BLaER1 treated with 17β-estradiol and CSF1 and Interleukin-3, amounts not matched to agents 10 nM and 100 nM (cell line): ENCODE results near the gene DPP10.

ENCODE experiments used
- H3K27ac ChIP-seq, 11 experiments: shearing (Covaris generic); formaldehyde crosslinking; 2 replicates each; pipeline ENCODE4 v1.8.1; 2022
- H3K27me3 ChIP-seq, 11 experiments: shearing (Covaris generic); formaldehyde crosslinking; 2 replicates each; pipeline ENCODE4 v1.8.1; 2022
- H3K36me3 ChIP-seq, 11 experiments: shearing (Covaris generic); formaldehyde crosslinking; 2 replicates each; pipeline ENCODE4 v1.8.1; 2022
- H3K4me1 ChIP-seq, 10 experiments: shearing (Covaris generic); formaldehyde crosslinking; 2 replicates each; pipeline ENCODE4 v1.8.1; 2022
- H3K4me2 ChIP-seq, 11 experiments: shearing (Covaris generic); formaldehyde crosslinking; 2 replicates each; pipeline ENCODE4 v1.8.1; 2022
- H3K4me3 ChIP-seq, 10 experiments: shearing (Covaris generic); formaldehyde crosslinking; 2 replicates each; pipeline ENCODE4 v1.8.1; 2022
- H3K9ac ChIP-seq, 11 experiments: shearing (Covaris generic); formaldehyde crosslinking; 2 replicates each; pipeline ENCODE4 v1.8.1; 2022
- H3K9me3 ChIP-seq, 11 experiments: shearing (Covaris generic); formaldehyde crosslinking; replicated peaks in 1 of 11; 2 replicates each; pipeline ENCODE4 v1.8.1; 2022
- H4K20me1 ChIP-seq, 11 experiments: shearing (Covaris generic); formaldehyde crosslinking; 2 replicates each; pipeline ENCODE4 v1.8.1; 2022
- Cebpa-rat ChIP-seq, 11 experiments: shearing (Covaris generic); IDR thresholded peaks; 2 replicates each; pipeline ENCODE4 v1.8.1; 2022

The DPP10 gene

GRCh38 chr2:115603285-115603684 is 1160.8 kb downstream of the DPP10 start:
- no peak for TF ChIP-seq Cebpa-rat (IDR thresholded peaks at IDR 0.05)
- H3K27ac ChIP-seq = no peak overlapping the region
- H3K9me3 ChIP-seq = no peaks in the 10 kb centered on the region
- H3K4me3 ChIP-seq = no peak overlapping the region
- H3K27me3 ChIP-seq = no peaks in the 10 kb centered on the region
- no peaks in the 10 kb centered on the region for H3K4me1 ChIP-seq
- H4K20me1 ChIP-seq = no peaks in the 10 kb centered on the region
- no peak overlapping the region for H3K4me2 ChIP-seq
- no peak overlapping the region for H3K9ac ChIP-seq
- H3K36me3 ChIP-seq = no peaks in the 10 kb centered on the region

- Histone ChIP-seq H3K4me3 (no peak overlapping the region), H3K9me3 (no peaks in the 10 kb centered on the region), H4K20me1 (no peaks in the 10 kb centered on the region), H3K4me2 (no peak overlapping the region), H3K27ac (no peak overlapping the region), H3K4me1 (no peaks in the 10 kb centered on the region), H3K27me3 (no peaks in the 10 kb centered on the region), H3K36me3 (no peaks in the 10 kb centered on the region), H3K9ac (no peak overlapping the region)
- TF ChIP-seq Cebpa-rat (IDR thresholded peaks at IDR 0.05) = no peak
Observed at GRCh38 chr2:115606350-115606749, 1163.9 kb downstream of the DPP10 start.

DNA sequence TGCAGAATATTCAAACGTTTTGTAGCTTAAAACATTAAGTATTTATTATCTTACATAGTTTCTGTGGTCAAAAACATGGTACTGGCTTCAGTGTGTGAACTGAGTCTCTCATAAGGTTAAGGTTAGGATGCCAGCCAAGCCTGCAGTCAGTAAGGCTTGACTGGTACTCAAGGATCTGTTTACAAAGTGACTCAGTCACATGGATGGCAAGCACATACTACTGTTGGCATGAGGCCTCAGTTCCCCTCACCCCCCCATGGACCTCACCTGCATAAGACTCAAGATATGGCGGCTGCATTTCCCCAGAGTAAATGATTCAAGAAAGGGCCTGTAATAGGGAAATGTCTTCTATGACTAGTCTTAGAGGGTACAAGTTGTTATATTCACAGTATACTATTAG is 1167.5 kb downstream of the DPP10 start:
- no peak for TF ChIP-seq Cebpa-rat (IDR thresholded peaks at IDR 0.05)
- no peak overlapping the region for H3K9ac ChIP-seq
- H3K36me3 ChIP-seq = no peaks in the 10 kb centered on the region
- H3K4me1 ChIP-seq = no peaks in the 10 kb centered on the region
- no peak overlapping the region for H3K4me3 ChIP-seq
- H3K27me3 ChIP-seq = no peaks in the 10 kb centered on the region
- H3K9me3 ChIP-seq = no peaks in the 10 kb centered on the region
- no peak overlapping the region for H3K4me2 ChIP-seq
- no peak overlapping the region for H3K27ac ChIP-seq
- H4K20me1 ChIP-seq = no peaks in the 10 kb centered on the region

- no peaks in the 10 kb centered on the region for H3K27me3 ChIP-seq
- TF ChIP-seq Cebpa-rat (IDR thresholded peaks at IDR 0.05) = peak in 2 of 11 experiments; percentile 38 to 62; a peak in 4 of 22 replicates
- no peaks in the 10 kb centered on the region for H3K4me1 ChIP-seq
- no peaks in the 10 kb centered on the region for H3K36me3 ChIP-seq
- H4K20me1 ChIP-seq = no peaks in the 10 kb centered on the region
- no peak overlapping the region for H3K27ac ChIP-seq
- H3K4me2 ChIP-seq = no peak overlapping the region
- H3K9ac ChIP-seq = no peak overlapping the region
- H3K4me3 ChIP-seq = no peak overlapping the region
- H3K9me3 ChIP-seq = no peaks in the 10 kb centered on the region
Observed at GRCh38 chr2:115610888-115611287, 1168.4 kb downstream of the DPP10 start.

DNA sequence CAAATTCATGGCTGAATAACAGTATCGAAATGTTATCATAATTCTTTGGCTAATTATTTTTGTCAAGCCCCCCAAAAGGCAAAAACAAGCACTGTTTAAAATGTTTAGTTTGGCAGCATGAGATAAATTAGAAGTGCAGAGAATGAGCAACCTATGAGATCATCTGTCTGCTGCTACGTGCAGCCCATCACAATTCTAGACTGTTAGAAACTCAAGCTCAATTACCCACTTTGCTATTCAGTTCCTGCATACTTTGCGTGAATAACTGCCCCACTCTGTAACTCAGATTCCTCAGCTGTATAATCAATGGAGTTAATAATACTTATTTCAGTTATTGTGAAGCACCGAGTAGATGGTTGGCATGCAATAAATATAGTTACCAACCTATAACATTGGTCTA is 1181.9 kb downstream of the DPP10 start:
- TF ChIP-seq Cebpa-rat (IDR thresholded peaks at IDR 0.05) = no peak
- no peaks in the 10 kb centered on the region for H3K9me3 ChIP-seq
- H3K9ac ChIP-seq = no peak overlapping the region
- H3K4me1 ChIP-seq = no peaks in the 10 kb centered on the region
- no peak overlapping the region for H3K4me2 ChIP-seq
- no peak overlapping the region for H3K27ac ChIP-seq
- H3K36me3 ChIP-seq = no peaks in the 10 kb centered on the region
- no peak overlapping the region for H3K4me3 ChIP-seq
- no peaks in the 10 kb centered on the region for H4K20me1 ChIP-seq
- H3K27me3 ChIP-seq = no peaks in the 10 kb centered on the region

DNA sequence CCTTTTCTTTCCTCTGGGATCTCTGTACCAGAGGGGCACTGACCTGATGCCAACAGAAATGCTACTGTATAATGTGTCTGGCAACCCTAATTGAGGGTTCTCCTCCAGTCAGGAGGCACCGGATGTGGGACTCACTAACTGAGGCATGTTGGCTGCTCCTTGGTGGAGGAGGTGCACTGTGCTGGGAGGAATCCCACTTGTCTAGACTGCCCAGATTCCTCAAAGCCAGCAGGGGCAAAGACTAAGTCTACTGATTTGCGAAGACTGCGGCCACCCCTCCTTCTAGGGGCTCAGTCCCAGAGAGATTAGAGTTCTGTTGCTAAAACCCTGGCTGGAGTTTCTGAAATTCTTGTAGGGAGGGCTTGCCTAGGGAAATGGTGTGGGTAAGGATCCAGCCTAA is 1192.1 kb downstream of the DPP10 start:
- Histone ChIP-seq H3K4me3 (no peak overlapping the region), H3K4me2 (no peak overlapping the region)
- TF ChIP-seq Cebpa-rat (IDR thresholded peaks at IDR 0.05) = no peak

GRCh38 chr2:115635430-115635829 is 1193.0 kb downstream of the DPP10 start:
- Histone ChIP-seq H3K9me3 (peaks cover 0 to 15% (median 12%) of the 10 kb centered on the region in 11 experiments; a peak in 14 of 22 replicates), H3K9ac (no peak overlapping the region), H3K4me1 (no peaks in the 10 kb centered on the region), H3K4me3 (no peak overlapping the region), H3K36me3 (no peaks in the 10 kb centered on the region), H4K20me1 (no peaks in the 10 kb centered on the region), H3K4me2 (no peak overlapping the region), H3K27me3 (no peaks in the 10 kb centered on the region), H3K27ac (no peak overlapping the region)
- no peak for TF ChIP-seq Cebpa-rat (IDR thresholded peaks at IDR 0.05)

More for the DNA sequence above, 1192.1 kb downstream of the DPP10 start:
- Histone ChIP-seq H3K27me3 (no peaks in the 10 kb centered on the region), H3K9me3 (peaks cover 0 to 15% (median 12%) of the 10 kb centered on the region in 11 experiments; a peak in 14 of 22 replicates), H3K36me3 (no peaks in the 10 kb centered on the region), H3K4me1 (no peaks in the 10 kb centered on the region), H3K27ac (no peak overlapping the region), H3K9ac (no peak overlapping the region), H4K20me1 (no peaks in the 10 kb centered on the region)

- Histone ChIP-seq H3K27me3 (no peaks in the 10 kb centered on the region), H3K36me3 (no peaks in the 10 kb centered on the region), H3K4me1 (peaks cover 0 to 25% (median 10%) of the 10 kb centered on the region in 10 experiments; a peak in 11 of 20 replicates), H3K27ac (no peak overlapping the region), H3K9me3 (peaks cover 0 to 4% (median 0%) of the 10 kb centered on the region in 11 experiments; a peak in 1 of 22 replicates), H3K9ac (no peak overlapping the region), H4K20me1 (no peaks in the 10 kb centered on the region), H3K4me2 (no peak overlapping the region), H3K4me3 (no peak overlapping the region)
- TF ChIP-seq Cebpa-rat (IDR thresholded peaks at IDR 0.05) = no peak
Observed at GRCh38 chr2:115649731-115650130, 1207.3 kb downstream of the DPP10 start.

DNA sequence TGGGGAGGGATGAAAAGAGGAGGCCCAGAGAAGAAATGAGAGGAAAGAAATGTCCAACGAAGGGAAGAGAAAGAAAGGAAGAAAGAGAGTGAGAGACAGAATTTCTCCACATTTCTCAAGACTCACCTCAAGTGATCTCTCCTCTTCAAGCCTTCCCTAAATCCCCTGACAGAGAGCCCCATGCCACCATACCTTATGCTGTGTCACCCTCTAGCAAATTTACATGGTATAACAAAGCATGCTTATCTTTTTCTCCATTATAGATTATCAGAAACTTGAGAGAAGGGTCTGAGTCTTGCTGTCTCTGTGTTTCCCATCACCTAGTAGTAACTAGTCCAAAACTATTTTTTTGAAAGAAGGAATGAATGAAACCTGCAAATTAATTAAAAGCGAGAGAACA is 1208.4 kb downstream of the DPP10 start:
- Histone ChIP-seq H3K36me3 (no peaks in the 10 kb centered on the region), H4K20me1 (no peaks in the 10 kb centered on the region), H3K4me3 (no peak overlapping the region), H3K27me3 (no peaks in the 10 kb centered on the region), H3K27ac (no peak overlapping the region), H3K4me1 (peaks cover 0 to 14% (median 2%) of the 10 kb centered on the region in 10 experiments; a peak in 11 of 20 replicates), H3K9ac (no peak overlapping the region), H3K4me2 (no peak overlapping the region), H3K9me3 (peaks cover 0 to 4% (median 0%) of the 10 kb centered on the region in 11 experiments; a peak in 1 of 22 replicates)
- TF ChIP-seq Cebpa-rat (IDR thresholded peaks at IDR 0.05) = no peak

- H3K4me2 ChIP-seq = no peak overlapping the region
- peaks cover 0 to under 1% (median 0%) of the 10 kb centered on the region in 11 experiments; a peak in 1 of 22 replicates for H3K9me3 ChIP-seq
- no peaks in the 10 kb centered on the region for H3K4me1 ChIP-seq
- no peaks in the 10 kb centered on the region for H3K27me3 ChIP-seq
- no peak for TF ChIP-seq Cebpa-rat (IDR thresholded peaks at IDR 0.05)
- H3K27ac ChIP-seq = no peak overlapping the region
- H3K36me3 ChIP-seq = no peaks in the 10 kb centered on the region
- H4K20me1 ChIP-seq = no peaks in the 10 kb centered on the region
- no peak overlapping the region for H3K4me3 ChIP-seq
- H3K9ac ChIP-seq = no peak overlapping the region
Observed at GRCh38 chr2:115652652-115653051, 1210.2 kb downstream of the DPP10 start.
